Peyer's patch (tissue), 4 donors: ENCODE results near the gene PDE10A. TPM values are rescaled to one million over a fixed set of nuclear protein-coding genes. Genes with fewer than 3 reads are reported as not detected.

Experiments used
- DNase-seq, 3 donors: peaks; one replicate each; pipeline ENCODE4 v3.0.0-alpha.2; 2017 to 2019
- H3K27ac ChIP-seq, 4 donors: fragments of 200-600 bp; sonication (generic); one replicate each; pipeline ENCODE4 v1.5.1; 2016 to 2019
- H3K27me3 ChIP-seq, 2 donors: fragments of 200-600 bp; sonication (generic); one replicate each; pipeline ENCODE4 v1.5.1; 2019
- H3K36me3 ChIP-seq, 3 donors: fragments of 200-600 bp; sonication (generic); one replicate each; pipeline ENCODE4 v1.5.1; 2016 to 2019
- H3K4me1 ChIP-seq, 4 donors: fragments of 200-600 bp; sonication (generic); one replicate each; pipeline ENCODE4 v1.5.1; 2016 to 2019
- H3K4me3 ChIP-seq, 4 donors: fragments of 200-600 bp; sonication (generic); 1 replicate in 3 of 4; 2 replicates in 1 of 4; pipeline ENCODE4 v1.5.1; 2016 to 2019; ENCODE audit warnings: mild to moderate bottlenecking in 1 of 4
- H3K9me3 ChIP-seq, 4 donors: fragments of 200-600 bp; sonication (generic); one replicate each; pipeline ENCODE4 v1.5.1; 2016 to 2019; ENCODE audit warnings: mild to moderate bottlenecking in 1 of 4
- POLR2A ChIP-seq, 2 donors: fragments of 450-650 bp; IDR thresholded peaks; one replicate each; pipeline ENCODE4 v1.5.1; 2017; ENCODE audit warnings: antibody characterized with exemption in 2 of 2, mild to moderate bottlenecking in 2 of 2, moderate library complexity in 2 of 2
- total RNA-seq, 4 donors: library from RNA; depleted of rRNA; stranded (reverse); fragments of >200 nt; gene quantifications; one replicate each; pipeline ENCODE4 v1.1.0, GENCODE V29; 2016
- TF ChIP-seq, protein P1 (sequence below), 6 experiments: fragments of 450-650 bp in 4 of 6; fragments of 200-600 bp in 2 of 6; sonication (generic) in 1 of 6; IDR thresholded peaks; one replicate each; pipeline ENCODE4 v1.5.1; 2017 to 2019; ENCODE audit warnings: antibody characterized with exemption in 6 of 6, mild to moderate bottlenecking in 3 of 6, moderate library complexity in 1 of 6

PDE10A gene
- total RNA-seq, 4 donors from 2014 or later = 0.35 to 8.8 (median 6.0) TPM

- Histone ChIP-seq H3K27ac (peak overlapping the region in 1 of 4 donors; percentile 30), H3K27me3 (peaks cover 0 to 33% of the 10 kb centered on the region in 2 donors), H3K9me3 (peaks cover 0 to 5% (median 0%) of the 10 kb centered on the region in 4 donors), H3K36me3 (no peaks in the 10 kb centered on the region), H3K4me1 (peaks cover 0 to 38% (median 0%) of the 10 kb centered on the region in 4 donors), H3K4me3 (peak overlapping the region; percentile 33 to 56 (median 44))
- no peak for TF ChIP-seq POLR2A (IDR thresholded peaks at IDR 0.05)
- TF ChIP-seq, protein P1, sequence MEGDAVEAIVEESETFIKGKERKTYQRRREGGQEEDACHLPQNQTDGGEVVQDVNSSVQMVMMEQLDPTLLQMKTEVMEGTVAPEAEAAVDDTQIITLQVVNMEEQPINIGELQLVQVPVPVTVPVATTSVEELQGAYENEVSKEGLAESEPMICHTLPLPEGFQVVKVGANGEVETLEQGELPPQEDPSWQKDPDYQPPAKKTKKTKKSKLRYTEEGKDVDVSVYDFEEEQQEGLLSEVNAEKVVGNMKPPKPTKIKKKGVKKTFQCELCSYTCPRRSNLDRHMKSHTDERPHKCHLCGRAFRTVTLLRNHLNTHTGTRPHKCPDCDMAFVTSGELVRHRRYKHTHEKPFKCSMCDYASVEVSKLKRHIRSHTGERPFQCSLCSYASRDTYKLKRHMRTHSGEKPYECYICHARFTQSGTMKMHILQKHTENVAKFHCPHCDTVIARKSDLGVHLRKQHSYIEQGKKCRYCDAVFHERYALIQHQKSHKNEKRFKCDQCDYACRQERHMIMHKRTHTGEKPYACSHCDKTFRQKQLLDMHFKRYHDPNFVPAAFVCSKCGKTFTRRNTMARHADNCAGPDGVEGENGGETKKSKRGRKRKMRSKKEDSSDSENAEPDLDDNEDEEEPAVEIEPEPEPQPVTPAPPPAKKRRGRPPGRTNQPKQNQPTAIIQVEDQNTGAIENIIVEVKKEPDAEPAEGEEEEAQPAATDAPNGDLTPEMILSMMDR (IDR thresholded peaks at IDR 0.05) = no peak
- DNase-seq = no peak
Measured at GRCh38 chr6:165662041-165662748, 846 bp downstream of the PDE10A start.

DNA sequence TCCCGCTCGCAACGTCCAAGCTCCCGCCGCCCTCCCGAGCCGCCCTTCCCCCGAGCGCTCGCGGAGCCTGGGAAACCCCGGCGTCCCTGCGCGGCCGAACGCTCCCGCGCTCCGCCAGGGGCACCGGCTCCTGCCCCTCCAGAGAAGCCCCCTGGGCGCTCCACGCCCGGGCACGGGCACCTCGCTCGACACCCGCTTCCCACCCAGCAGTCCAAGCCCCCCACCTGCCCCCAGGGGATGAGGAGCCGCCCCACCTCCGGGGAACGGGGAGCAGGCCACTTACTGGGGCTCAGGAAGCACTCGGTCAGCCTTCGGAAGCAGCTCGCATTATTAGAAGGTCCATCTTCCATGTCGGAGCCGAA, 1.4 kb downstream of the PDE10A start:
- Histone ChIP-seq H3K4me1 (peaks cover 0 to 38% (median 0%) of the 10 kb centered on the region in 4 donors), H3K36me3 (no peaks in the 10 kb centered on the region), H3K27ac (peak overlapping the region in 1 of 4 donors; percentile 31), H3K4me3 (peak overlapping the region; percentile 11 to 56 (median 44)), H3K9me3 (peaks cover 0 to 5% (median 0%) of the 10 kb centered on the region in 4 donors), H3K27me3 (peaks cover 0 to 33% of the 10 kb centered on the region in 2 donors)
- no peak for DNase-seq
- TF ChIP-seq POLR2A (IDR thresholded peaks at IDR 0.05) = no peak
- TF ChIP-seq, protein P1 (IDR thresholded peaks at IDR 0.05) = no peak

DNA sequence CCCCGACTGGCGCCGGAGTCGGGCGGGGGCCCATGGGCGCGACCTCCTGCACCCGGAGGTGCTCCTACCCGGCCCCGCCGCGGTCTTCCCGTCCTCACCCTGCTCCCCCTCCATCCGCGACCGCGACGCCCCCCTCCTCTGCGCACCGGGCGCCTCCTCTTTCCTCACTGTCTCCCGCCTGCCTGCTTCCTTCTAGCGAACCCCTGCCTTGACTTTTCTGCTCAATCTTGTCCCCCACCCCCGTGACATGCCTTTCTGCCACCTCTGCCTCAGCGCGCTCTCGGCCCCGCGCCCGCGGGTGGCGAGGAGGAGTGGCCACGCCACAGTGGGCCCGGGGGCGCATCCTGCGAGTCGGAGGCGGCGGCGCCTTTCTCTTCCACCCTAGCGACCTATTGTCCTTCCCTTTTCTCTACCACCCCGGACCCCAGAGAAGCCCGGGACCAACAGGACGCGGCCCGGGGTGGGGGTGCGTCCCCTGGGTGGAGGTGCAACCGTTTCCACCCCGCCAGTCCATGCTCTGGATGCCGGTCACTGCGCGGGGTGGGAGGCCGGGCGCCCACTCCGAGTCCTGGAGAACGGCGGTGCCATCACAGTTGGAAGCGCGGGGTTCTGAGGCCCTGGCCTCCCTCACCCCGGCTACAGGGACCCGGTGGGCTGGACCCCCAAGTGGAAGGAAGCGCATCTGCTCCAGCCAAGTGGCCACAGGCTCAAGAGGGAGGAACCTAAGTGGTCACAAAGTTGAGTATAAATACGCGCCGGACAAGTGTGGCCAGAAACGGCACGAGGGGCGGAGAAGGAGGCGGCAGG, 2.0 kb downstream of the PDE10A start:
- Histone ChIP-seq H3K9me3 (peaks cover 0 to 5% (median 0%) of the 10 kb centered on the region in 4 donors), H3K36me3 (no peaks in the 10 kb centered on the region), H3K27ac (peak overlapping the region in 1 of 4 donors; percentile 31), H3K4me1 (peaks cover 0 to 38% (median 0%) of the 10 kb centered on the region in 4 donors), H3K4me3 (peak overlapping the region; percentile 11 to 56 (median 44)), H3K27me3 (peaks cover 0 to 33% of the 10 kb centered on the region in 2 donors)
- no peak for DNase-seq
- TF ChIP-seq, protein P1 (IDR thresholded peaks at IDR 0.05) = no peak
- no peak for TF ChIP-seq POLR2A (IDR thresholded peaks at IDR 0.05)

DNA sequence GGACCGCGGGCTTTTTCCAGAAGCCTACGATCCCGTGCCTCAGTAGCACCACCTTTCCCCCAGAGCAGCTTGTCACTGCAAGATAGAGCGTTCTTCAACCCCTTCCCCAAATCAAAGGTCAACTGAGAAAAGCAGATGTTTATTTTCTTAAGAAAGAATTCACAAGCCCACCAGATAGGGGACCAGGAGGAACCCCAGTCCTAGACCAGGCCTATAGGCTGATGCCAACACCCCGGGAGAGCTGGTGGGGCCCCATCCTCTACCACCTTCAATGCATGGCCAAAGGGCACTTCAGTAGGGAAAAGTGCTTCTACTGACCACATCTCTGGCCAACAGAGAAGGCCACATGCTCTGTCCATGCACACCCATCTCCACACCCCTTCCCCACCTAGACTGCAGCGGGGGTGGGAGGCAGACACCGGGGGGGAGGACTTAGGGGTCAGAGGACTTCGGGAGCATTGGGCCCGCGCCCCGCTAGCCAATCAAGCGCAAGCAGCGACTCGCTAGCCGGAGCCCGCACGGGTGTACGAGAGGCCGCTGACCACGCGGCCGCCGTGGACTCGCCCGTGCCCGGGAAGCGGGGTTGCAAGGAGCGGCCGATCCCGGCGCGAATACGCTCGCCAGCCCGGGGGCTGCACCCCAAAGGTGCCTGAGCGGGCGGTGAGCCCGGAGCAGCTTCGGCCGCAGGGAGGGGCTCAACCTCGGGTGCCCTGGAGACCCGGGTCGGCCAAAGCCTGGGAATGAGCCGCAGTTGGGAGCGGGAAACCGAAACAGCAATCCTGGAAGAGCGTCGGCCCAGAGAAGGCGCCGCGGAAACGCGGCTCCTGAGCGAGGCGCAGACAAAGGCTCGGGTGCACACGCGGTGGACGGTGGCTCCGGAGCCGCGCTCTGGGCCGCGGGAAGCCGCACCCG, 2.8 kb downstream of the PDE10A start:
- Histone ChIP-seq H3K4me1 (peaks cover 0 to 38% (median 0%) of the 10 kb centered on the region in 4 donors), H3K27ac (peak overlapping the region in 1 of 4 donors; percentile 31), H3K4me3 (peak overlapping the region; percentile 11 to 56 (median 44)), H3K27me3 (peaks cover 0 to 26% of the 10 kb centered on the region in 2 donors), H3K36me3 (no peaks in the 10 kb centered on the region), H3K9me3 (peaks cover 0 to 5% (median 0%) of the 10 kb centered on the region in 4 donors)
- no peak for DNase-seq
- no peak for TF ChIP-seq POLR2A (IDR thresholded peaks at IDR 0.05)
- TF ChIP-seq, protein P1 (IDR thresholded peaks at IDR 0.05) = no peak
